RWPE2 (cell line): ENCODE measurements around the gene NANOG.
"Not testable (repeated sequence)": the region's sequence is repeated elsewhere in the genome, so short reads cannot be mapped to it uniquely, and the experiment has no call there.

ENCODE experiments used
- ATAC-seq: fragments of 200-7000 bp; cut with Tn5 transposase; 3 replicates; pipeline ENCODE4 v1.9.1; 2021; ENCODE audit warnings: low read depth
- DNase-seq: peaks from one replicate; pipeline ENCODE4 v3.0.0-alpha.2; 2020; ENCODE audit warnings: low spot score
- H3K27ac ChIP-seq: fragments of 450-650 bp; 2 replicates; pipeline ENCODE4 v1.5.1; 2017; ENCODE audit warnings: mild to moderate bottlenecking; ENCODE audit not compliant: poor library complexity, severe bottlenecking
- H3K27me3 ChIP-seq: fragments of 250-450 bp; sonication (Bioruptor Pico); 2 replicates; pipeline ENCODE4 v1.5.1; 2021; ENCODE audit warnings: mild to moderate bottlenecking, moderate library complexity; ENCODE audit not compliant: insufficient read depth, poor library complexity, severe bottlenecking
- H3K36me3 ChIP-seq: fragments of 250-450 bp; sonication (Bioruptor Pico); 2 replicates; pipeline ENCODE4 v1.5.1; 2020; ENCODE audit warnings: low read depth, mild to moderate bottlenecking, moderate library complexity
- H3K4me1 ChIP-seq: fragments of 250-450 bp; sonication (Bioruptor Pico); 2 replicates; pipeline ENCODE4 v1.5.1; 2021; ENCODE audit warnings: mild to moderate bottlenecking, moderate library complexity; ENCODE audit not compliant: insufficient read depth, poor library complexity, severe bottlenecking
- H3K4me3 ChIP-seq: fragments of 250-450 bp; sonication (Bioruptor Pico); 2 replicates; pipeline ENCODE4 v1.5.1; 2021; ENCODE audit warnings: mild to moderate bottlenecking, moderate library complexity; ENCODE audit not compliant: severe bottlenecking
- H3K9me3 ChIP-seq: fragments of 250-450 bp; sonication (Bioruptor Pico); 2 replicates; pipeline ENCODE4 v1.5.1; 2021; ENCODE audit warnings: mild to moderate bottlenecking, moderate library complexity; ENCODE audit not compliant: severe bottlenecking
- TF ChIP-seq, protein P1 (sequence below): fragments of 450-650 bp; IDR thresholded peaks from one replicate; pipeline ENCODE4 v1.5.1; 2017; ENCODE audit warnings: mild to moderate bottlenecking, moderate library complexity; ENCODE audit not compliant: poor library complexity, severe bottlenecking

NANOG gene

GRCh38 chr12:7781274-7781673, 7.9 kb upstream of the NANOG start:
- H3K36me3 ChIP-seq = no peaks in the 10 kb centered on the region
- H3K4me1 ChIP-seq = no peaks in the 10 kb centered on the region
- no peaks in the 10 kb centered on the region for H3K9me3 ChIP-seq
- TF ChIP-seq, protein P1, sequence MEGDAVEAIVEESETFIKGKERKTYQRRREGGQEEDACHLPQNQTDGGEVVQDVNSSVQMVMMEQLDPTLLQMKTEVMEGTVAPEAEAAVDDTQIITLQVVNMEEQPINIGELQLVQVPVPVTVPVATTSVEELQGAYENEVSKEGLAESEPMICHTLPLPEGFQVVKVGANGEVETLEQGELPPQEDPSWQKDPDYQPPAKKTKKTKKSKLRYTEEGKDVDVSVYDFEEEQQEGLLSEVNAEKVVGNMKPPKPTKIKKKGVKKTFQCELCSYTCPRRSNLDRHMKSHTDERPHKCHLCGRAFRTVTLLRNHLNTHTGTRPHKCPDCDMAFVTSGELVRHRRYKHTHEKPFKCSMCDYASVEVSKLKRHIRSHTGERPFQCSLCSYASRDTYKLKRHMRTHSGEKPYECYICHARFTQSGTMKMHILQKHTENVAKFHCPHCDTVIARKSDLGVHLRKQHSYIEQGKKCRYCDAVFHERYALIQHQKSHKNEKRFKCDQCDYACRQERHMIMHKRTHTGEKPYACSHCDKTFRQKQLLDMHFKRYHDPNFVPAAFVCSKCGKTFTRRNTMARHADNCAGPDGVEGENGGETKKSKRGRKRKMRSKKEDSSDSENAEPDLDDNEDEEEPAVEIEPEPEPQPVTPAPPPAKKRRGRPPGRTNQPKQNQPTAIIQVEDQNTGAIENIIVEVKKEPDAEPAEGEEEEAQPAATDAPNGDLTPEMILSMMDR = no peak
- H3K27ac ChIP-seq = no peak overlapping the region
- H3K4me3 ChIP-seq = no peak overlapping the region
- ATAC-seq = no peak
- no peaks in the 10 kb centered on the region for H3K27me3 ChIP-seq
- no peak for DNase-seq

- Histone ChIP-seq H3K36me3 (no peaks in the 10 kb centered on the region), H3K9me3 (no peaks in the 10 kb centered on the region), H3K4me3 (no peak overlapping the region), H3K4me1 (no peaks in the 10 kb centered on the region), H3K27ac (no peak overlapping the region), H3K27me3 (no peaks in the 10 kb centered on the region)
- ATAC-seq (no peak), DNase-seq (no peak)
- TF ChIP-seq, protein P1 = no peak
These were observed 7.1 kb upstream of the NANOG start for GRCh38 chr12:7782055-7782454.

DNA sequence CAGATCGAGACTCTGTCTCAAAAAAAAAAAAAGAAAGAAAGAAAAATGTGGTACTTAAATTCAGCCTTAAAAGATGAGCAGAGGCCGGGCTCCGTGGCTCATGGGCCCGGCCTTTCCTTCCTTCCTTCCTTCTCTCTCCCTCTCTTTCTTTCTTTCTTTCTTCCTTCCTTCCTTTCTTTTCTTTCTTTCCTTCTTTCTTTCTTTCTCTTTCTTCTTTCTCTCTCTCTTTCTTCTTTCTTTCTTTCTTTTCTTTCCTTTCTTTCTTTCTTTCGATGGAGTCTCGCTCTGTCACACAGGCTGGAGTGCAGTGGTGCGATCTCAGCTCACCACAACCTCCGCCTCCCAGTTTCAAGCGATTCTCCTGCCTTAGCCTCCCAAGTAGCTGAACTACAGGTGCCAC, 5.8 kb upstream of the NANOG start:
- ATAC-seq, H3K27ac ChIP-seq, H3K9me3 ChIP-seq: not testable (repeated sequence)

GRCh38 chr12:7784701-7785100, 4.5 kb upstream of the NANOG start:
- Histone ChIP-seq H3K9me3 (no peaks in the 10 kb centered on the region), H3K27ac (no peak overlapping the region), H3K4me1 (no peaks in the 10 kb centered on the region), H3K27me3 (no peaks in the 10 kb centered on the region), H3K36me3 (no peaks in the 10 kb centered on the region), H3K4me3 (no peak overlapping the region)
- TF ChIP-seq, protein P1 = no peak
- ATAC-seq (no peak), DNase-seq (no peak)

More for the DNA sequence above, 5.8 kb upstream of the NANOG start:
- H3K4me3 ChIP-seq, H3K36me3 ChIP-seq, H3K4me1 ChIP-seq, DNase-seq, H3K27me3 ChIP-seq: not testable (repeated sequence)

DNA sequence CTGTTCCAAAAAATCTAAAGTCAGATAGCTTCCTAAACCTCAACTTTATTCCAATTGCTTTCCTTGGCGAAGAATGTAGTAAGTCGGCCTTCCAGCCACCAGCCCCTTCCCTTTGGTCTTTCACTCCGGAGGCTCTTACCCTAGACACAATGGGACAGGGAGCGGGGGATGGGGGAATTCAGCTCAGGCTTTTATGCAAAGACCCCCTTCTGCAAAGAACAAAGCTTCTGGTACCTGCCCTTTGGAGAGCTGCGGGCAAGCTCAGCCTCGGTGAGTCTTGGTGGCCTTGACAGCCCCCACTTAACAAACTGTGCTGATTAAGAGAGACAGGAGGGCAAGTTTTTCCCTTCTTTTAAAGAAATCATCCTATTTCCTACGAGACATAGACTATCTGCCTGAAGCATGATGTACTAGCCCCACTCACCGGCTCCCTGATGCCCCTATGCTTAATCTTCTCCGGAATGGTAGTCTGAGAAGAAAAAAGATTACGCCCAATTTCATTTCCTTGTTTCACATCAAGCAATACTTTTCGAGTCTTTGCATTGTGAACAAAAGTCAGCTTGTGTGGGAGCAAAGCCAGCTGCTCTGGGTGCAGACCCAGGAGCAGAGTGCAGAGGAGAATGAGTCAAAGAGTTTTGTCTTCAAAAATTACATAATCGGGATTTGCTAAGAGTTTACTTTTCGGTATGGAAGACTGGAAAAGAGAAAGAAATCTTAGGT, 1.5 kb upstream of the NANOG start:
- TF ChIP-seq, protein P1 = no peak
- H3K4me3 ChIP-seq = no peak overlapping the region
- ATAC-seq (no peak), DNase-seq (no peak)
- no peaks in the 10 kb centered on the region for H3K27me3 ChIP-seq
- no peaks in the 10 kb centered on the region for H3K9me3 ChIP-seq
- H3K36me3 ChIP-seq = no peaks in the 10 kb centered on the region
- H3K27ac ChIP-seq = no peak overlapping the region
- H3K4me1 ChIP-seq = no peaks in the 10 kb centered on the region
